NT2/D1 (cell line): Measurements from ENCODE around the gene APMAP.

Experiments
- SUZ12 ChIP-seq: IDR thresholded peaks from 2 replicates; pipeline ENCODE4 v1.6.1; 2011; ENCODE audit not compliant: insufficient read length, insufficient read depth; ENCODE audit errors: extremely low read depth
- YY1 ChIP-seq: IDR thresholded peaks from 2 replicates; pipeline ENCODE4 v1.6.1; 2011; ENCODE audit not compliant: insufficient read length, insufficient read depth
- ZNF274 ChIP-seq: IDR thresholded peaks from 2 replicates; pipeline ENCODE4 v1.6.1; 2011; ENCODE audit warnings: mild to moderate bottlenecking, low read depth, low read length

DNA sequence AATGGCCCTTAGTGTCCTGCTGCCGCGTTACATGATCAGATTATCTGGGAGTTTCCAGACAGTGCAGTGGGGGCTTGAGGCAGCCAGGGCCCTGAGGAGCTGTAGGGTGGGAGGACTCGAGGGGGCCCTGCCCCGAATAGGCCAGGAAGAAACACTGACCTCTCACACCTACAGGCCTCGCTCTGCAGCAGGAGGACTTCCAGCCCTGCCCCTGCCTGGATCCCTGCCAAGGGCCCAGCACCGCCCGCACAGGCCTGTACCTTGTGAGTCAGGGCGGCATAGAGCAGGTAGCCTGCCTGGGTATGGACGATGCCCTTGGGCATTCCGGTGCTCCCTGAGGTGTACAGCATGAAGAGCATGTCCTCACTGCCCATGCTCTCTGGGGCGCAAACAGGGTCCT is 30.1 kb upstream of the APMAP start:
- TF ChIP-seq ZNF274 (no peak), YY1 (no peak), SUZ12 (no peak)
